ENCODE results near the gene SLC5A7.
A peak's percentile ranks its signal among the peaks of the same experiment; 100 is the strongest.

Gene SLC5A7

DNA sequence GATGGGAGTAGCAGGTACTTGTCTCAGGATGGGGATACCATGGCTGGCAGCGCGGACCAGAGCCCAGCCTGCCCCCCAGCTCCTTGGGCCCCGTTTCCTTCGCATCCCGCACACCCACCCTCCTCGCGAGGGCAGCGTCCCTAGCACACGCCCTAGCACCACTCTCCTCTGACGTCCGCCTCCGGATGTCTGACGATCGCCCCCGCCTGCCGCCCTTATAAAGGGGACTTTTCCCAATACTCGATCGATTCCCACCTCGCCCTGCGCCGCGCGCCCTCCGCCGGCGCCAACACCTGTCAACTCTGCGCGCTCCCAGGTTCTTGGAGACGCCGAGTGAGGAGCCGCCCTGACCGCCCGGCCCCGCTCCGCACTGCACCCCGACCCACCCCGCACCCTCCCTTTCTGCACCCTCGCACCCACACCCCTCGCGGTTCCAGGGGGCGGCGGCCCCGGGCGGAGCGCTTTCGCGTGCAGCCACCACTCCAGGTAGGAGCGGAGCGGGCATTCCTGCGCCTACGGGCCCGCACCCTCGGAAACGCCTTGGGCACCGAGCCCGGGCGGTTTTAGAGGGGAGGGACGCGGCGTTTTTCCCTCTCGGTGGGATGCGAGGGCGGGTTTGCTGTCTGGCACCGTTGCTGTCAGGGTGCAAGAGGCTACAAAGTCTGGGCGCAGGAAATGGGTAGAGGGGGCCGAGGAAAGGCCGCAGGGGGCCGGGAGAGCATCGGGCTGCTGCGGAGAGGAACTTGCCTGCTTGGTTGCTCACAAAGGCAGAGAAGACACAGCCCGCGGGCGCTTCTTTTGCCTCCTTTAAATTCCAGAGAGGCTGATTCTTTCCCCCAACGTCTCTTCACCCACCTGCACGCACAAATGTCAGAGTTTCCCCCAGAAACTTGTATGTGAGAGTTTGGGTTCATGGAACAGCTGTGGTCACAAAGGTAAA is at the start of gene SLC5A7:
TSS of gene SLC5A7 (plus strand) at position 247 of the 940 bp plus-strand sequence. CDS start 1,632 bp downstream, outside the sequence.
- peak; percentile 41 for DNase-seq

DNA sequence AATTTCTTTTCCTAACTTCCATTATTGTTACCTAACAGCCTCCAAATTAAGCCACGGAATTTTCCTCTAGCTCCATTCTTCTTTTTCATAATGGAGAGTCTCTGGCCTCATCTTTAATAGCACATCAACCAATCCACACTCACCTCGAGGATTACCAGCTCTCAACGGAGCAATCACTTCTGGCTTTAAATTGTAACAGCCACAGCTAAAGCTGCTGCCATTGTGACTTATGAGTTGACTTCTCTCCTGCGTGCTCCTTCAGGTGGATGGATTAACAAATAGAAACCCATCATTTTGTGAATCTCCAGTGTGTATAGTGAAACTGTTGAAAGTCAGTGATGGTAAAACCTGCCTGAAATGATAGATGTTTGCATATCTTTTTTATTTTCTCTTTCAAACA is 24.9 kb upstream of the SLC5A7 start:
- no peak for DNase-seq

DNA sequence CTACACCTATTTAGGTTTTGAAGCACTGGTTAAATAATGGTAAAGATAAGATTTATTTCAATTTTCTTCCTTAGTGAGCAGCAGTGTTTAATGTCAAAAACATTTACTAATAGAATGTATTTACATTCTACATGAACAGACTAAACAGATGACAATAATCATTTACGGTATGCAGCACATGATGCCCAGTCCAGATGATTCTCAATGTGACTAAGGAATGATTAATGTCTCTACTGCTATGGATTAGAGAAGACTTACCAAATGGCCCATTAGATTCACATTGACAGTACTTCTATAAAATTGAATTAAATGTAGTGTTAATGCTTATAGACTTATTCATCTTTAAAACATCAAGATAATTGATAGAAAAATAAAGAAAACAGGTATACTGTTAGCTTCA is 22.1 kb upstream of the SLC5A7 start:
- DNase-seq = no peak

DNA sequence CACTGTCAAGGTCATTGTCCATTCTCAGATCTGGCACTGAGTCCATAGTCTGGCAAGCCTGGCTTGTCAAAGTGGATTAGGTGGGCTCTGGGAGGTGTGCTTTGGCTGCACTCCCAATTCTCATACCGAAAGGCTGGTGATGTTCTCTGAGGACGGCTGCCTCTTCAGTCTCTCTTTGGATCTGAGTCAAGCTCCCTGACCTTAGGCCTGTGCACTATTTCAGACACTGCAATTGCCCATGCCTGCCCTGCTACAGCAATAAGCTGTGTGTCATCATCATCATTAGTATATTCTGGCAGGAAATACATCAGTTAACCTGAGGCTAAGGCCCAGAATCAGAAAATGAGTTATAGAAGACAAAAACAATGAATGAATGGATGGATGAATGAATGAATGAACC is 1.6 kb upstream of the SLC5A7 start:
- no peak for DNase-seq

DNA sequence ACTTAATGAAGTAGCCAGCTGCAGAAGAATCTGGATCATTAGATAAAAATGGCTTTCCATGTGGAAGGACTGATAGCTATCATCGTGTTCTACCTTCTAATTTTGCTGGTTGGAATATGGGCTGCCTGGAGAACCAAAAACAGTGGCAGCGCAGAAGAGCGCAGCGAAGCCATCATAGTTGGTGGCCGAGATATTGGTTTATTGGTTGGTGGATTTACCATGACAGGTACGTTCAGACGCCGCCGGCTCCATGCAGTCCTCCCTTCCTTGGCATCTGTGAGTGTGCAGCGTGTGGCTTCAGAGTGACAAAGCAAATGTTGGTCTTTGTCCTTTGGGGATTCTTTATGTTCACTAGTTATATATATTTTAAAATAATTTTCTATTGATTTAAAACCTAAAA is 1.8 kb downstream of the SLC5A7 start:
- no peak for DNase-seq

DNA sequence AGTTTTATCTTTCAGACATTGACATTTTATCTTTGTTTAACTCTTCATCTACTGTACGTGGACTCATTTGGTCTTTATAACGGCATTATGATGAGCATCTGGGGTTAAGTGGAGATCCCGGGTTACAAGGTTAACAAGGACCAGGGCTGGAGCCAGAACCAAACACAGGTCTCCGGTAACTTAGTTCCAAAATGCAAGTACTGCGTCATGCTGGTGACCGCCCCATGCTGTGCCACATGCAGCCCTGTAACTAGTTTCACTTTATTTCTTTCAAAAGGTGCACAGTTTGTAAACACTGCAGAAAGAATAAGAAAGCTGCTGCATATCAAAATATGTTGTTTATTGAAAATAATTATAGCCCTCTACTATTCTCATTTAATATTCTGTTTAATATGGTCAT is 3.1 kb downstream of the SLC5A7 start:
- no peak for DNase-seq

DNA sequence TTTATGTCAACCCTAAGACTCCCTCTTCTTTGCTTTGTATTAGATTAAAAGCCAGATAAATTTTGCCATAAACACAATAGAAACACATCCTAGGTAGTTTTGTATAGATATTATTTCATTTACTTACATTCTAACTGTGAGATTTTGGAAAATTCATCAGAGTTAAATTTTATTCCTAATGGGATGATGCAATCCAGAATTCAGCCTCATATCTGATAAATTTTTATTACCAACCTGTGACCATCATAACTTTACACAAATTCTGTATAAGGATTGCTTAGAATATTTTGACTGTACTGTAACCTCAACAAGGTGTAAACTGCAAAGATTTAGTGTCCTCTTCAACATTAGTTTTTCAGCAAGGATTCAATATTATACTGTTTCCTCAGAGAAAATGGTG is 4.4 kb downstream of the SLC5A7 start:
- DNase-seq = no peak

DNA sequence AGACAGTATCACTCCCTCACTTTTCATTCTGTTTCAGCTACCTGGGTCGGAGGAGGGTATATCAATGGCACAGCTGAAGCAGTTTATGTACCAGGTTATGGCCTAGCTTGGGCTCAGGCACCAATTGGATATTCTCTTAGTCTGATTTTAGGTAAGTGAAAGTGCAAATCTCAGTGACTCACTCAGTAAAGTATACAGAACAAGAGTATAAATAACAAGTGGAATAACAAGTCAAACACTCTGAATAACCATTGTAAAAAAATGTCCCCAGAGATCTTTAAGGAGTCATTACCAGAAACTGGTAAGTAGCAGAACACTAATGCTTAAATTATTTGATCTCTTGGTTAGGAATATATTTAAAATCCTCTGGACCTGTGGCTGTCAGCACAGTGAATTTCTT is 5.7 kb downstream of the SLC5A7 start:
- peak; percentile 16 for DNase-seq

DNA sequence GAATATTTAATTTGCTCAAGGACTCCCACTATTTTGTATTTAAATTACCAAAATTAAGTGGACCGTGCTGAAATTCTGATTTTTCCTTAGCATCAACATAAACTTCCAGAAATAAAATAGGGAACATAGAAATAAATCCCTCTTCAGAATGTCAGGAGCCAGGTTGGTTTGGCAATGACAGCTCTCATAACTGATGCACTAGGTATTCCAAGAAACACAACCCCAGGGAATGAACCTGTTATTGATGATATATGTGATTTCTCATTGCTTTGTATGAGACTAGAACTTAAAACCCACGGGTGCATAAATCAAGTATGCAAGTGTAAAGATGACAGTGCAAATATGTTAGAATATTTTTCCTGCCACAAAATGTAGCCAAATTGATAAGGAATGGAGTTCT is 12.8 kb downstream of the SLC5A7 start:
- no peak for DNase-seq

DNA sequence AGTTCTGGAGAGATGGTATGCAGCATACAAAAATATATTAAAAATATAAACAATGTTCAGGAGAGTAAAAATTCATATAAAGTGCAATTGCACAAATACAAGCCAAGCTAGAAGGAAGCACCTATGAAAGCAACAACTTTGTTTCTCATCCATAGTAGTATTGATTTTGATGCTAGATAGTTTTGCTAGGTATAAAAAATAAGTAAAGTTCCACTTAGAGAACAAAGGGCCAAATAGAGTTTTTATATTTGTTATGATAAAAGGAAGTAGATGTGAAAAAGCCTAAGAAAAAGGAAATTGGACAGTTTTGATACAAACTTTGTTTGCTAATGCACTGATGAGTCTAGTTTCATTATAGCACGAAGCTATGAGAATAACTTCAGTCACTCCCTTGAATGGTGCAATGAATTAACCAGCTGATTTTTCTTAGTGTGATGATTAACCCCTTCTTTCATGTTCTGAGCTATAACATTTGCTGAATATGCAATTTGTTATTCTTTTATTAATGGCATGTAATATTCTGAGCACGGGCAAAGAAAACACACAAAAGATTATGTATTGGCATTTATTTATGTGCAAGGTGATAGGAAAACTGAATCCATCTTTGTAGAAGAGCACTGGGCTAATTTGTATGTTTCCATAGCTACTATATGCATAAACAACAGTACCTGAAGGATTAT is 24.7 kb downstream of the SLC5A7 start:
- DNase-seq = no peak

DNA sequence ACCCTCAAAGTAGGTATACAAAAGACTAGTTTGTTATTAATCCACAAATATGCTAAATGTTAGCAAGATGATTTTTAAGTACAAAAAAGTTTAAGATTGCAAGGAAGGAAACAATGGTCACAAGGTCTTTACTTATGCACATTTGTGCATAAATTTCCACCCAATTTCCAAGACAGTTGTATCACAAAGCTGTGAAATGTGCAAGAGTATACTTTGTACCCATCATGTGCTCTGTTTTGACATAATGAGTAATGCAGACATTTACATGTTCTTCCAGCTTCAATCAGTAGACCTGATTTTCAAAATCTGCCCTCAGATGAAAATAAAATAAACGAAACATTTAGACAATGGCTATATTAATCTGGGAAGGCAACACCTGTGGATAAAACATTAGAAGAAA is 27.0 kb downstream of the SLC5A7 start:
- DNase-seq = no peak

DNA sequence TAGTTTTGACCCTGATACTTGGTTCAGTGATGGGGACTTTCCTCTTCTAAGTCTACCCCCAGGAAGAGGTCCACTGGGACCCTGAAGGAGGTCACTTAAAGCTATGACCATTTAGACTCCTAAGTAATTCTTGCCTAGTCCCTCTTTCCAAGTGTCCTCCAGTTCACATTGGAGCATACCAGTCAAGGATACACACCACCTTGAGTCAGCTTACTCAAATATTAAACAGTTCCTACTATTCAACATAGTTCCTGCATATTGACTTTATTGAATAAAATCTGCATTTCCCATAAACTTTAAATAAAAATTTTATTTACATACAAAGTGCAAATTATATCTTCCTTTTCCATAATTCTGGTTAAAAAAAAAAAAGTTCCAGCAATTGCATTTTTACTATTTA is 36.3 kb downstream of the SLC5A7 start:
- no peak for DNase-seq

DNA sequence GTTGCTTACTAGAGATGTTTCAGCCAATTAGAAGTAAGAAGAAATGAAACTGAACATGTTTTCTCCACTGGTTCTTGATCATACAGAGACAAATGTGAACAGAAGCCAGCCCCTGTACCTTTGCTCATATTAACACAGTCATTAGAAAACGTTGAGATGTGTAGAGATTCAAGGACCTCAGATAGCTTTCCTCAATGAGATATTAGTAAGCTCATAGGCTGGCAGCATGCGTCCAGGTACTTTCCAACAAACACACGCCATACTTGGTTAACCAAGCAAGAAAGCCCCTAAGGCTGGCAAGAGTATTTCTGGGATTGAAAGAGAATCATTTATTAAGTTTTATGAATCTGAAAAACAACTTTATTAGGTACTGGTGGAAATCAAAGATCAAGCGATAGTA is 37.5 kb downstream of the SLC5A7 start:
- DNase-seq = no peak

DNA sequence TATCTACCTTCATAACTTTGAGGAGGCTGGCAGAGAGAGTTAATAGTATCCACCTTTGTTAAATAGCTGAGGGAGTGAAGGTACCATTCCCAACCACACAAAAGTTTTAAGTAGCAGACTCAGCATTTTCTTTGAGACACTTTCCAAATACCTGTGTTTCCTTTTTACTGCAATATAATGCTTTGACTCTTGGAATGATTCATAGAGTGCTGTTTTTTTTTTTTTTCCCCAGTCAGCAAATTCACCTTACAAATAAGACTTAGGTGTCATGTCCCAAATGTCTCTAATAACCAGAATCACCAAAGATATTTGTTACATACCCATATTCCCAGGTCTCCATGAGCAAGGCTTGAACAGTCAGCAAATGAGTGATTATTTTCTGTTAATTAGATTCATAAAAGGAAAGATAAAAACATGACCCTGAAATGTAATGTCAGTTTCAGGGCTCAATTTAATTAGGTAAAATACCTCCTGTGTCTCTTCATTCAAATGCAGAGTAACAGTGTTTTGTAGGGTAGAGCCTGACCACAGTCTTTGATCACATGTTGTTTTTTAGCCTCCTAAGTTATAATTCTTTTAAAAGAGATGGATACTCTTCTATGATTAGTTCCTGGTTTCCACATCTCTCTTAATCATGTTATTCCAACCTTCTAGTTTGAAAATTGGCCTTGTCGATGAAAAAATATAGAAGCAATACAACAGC is 39.9 kb downstream of the SLC5A7 start:
- DNase-seq = no peak

DNA sequence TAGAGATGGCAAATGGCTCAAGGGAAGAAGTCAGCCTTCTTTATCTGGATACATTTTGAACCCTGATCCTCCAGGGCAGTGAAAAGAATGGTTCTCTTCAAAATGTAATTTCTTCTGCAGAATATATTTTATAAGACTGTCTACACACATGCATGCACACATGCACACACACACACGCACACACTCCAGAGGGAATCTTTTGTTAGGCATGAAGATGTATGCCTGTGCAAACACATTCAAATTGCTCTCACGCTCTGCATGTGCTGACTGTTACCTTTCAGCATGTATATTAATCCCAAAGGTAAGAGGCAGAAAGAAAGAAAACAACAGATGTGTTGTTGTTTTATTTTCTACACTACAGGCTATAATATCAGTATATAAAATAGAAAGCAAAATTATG is 43.2 kb downstream of the SLC5A7 start:
- DNase-seq = no peak

DNA sequence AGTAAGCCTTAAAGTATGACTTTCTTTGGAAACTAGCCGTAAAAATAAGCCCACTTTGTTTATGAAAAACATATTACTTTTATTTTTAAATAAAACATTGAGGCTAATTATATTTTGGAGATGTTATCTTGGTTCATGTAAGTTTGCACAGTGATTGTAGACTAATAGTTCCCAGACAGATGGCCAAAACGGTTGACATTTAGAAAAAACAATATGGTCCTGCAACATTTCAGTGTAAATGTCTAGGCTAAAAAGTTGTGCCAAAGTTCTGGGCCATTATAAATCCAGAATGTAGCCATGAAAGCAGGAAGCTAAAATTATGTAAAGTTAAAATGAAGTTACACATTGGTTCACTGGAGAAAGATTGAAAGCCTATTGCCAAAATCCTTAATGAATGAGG is 43.6 kb downstream of the SLC5A7 start:
- no peak for DNase-seq

DNA sequence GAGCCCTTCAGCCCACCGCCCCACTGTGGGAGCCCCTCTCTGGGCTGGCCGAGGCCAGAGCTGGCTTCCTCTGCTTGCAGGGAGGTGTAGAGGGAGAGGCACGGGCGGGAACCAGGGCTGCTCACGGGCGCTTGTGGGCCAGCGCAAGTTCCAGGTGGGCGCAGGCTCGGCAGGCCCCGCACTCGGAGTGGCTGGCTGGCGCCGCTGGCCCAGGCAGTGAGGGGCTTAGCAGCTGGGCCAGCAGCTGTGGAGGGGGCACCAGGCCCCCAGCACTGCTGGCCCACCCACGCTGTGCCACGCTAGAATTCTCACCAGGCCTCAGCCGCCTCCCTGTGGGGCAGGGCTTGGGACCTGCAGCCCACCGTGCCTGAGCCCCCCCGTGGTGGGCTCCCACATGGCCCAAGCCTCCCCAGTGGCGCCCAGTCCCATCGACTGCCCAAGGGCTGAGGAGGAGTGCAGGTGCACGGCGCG is 45.2 kb downstream of the SLC5A7 start:
- DNase-seq = no peak

DNA sequence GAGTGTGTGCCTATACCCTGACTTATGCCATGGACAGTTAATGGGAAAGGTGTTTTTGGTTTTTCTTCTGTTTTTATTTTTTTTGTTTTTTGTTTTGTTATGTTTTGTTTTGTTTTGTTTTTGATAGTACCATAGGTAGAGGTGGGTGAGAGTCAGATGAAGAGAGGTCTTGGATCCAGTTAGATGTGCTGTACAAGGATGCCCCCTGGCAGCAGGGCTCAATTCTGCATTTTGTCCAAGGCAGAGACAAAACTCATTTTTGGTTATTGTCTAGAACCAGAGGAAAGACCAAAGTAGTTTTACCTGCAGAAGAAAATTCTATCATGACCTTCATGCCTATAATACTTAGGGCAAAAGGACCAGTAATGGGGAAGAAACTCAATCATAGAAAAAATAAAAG is 48.5 kb downstream of the SLC5A7 start:
- peak; percentile 45 for DNase-seq

DNA sequence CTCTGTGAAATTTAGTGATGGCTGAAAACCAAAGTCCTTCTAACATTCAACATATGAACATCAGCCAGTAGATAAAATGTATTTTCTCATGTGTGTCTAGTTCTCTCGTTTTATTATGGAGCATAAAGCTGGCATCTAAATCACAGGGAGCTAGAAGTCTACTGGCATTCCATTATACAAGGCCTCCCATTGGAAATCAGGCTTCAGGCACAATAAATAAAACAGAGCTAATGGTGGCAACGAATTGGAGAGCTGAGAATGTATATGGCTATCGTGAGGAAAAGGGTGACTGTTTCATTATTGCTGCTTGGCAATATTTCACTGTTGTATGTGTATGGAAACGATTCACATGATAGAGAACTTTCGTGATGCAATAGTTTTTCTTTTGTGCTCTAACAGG is 62.4 kb downstream of the SLC5A7 start:
- DNase-seq = no peak

DNA sequence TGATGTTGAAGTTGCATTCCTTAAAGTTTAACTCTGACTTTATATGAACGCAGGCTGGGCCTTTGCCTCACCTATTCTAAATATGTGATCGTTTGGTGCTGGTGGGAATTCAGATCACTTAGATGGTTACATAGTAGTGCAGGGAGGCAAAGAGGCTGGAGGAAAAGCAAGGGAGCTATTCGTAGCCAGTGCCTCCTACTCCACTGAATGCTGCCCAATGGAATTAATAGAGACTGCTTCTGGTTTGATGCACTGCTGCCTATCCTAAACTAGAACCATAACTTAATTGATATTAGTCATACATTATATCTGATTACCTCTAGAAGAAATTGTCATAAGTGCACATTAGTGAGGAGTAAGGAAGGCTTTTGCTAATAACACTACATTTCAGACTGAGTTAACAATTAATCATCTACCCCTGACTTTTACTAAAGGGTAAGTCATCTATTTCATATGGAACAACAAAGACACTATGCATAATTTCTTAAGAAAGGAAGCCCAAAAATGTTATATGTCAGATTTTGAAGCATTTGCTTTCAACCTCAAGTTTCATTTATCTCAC is 72.3 kb downstream of the SLC5A7 start:
- DNase-seq = no peak

DNA sequence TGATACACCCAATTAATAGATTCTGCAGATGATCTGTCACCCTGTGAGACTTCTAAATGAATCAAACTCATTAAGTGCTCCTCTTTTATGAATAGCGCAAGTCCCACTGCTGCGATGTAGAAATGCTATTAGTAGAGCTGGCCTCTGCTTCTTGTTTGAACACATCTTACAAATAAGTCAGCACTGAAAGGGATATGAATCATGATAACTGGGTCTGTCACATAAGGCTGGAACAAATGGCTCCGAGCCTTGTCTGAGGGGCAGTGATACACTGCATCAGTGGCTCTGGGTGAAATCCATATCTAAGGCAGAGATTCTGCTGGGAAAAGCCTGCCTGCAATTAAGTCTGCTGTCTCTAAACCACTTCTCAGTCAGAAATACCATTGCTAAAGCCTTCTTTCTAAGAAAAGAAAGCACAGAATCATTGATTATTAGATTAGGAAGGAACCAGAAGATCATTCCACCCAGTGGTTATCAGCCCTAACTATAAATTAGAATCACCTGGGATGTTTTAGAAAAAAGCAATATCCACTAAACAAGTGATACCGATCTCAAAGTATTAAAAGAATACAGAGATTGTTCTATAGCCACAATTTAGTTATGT is 75.2 kb downstream of the SLC5A7 start:
- no peak for DNase-seq

All from DMS53 (cell line).